ENCODE data around the gene CCM2L.
A peak's percentile ranks its signal among the peaks of the same experiment; 100 is the strongest.

The CCM2L gene

GRCh38 chr20:32009564-32009963 is 674 bp upstream of the CCM2L start:
- no peak for DNase-seq
- Mint-ChIP-seq H3K9me3 (no peaks in the 10 kb centered on the region), H3K36me3 (ENCODE audit: low read depth) (no peaks in the 10 kb centered on the region), H3K27ac (no peak overlapping the region), H3K27me3 (peaks cover 22% of the 10 kb centered on the region), H3K4me3 (no peak overlapping the region), H3K4me1 (ENCODE audit: low read depth) (no peaks in the 10 kb centered on the region)

- Mint-ChIP-seq H3K27me3 (peaks cover 33% of the 10 kb centered on the region), H3K4me1 (ENCODE audit: low read depth) (no peaks in the 10 kb centered on the region), H3K9me3 (no peaks in the 10 kb centered on the region), H3K4me3 (no peak overlapping the region), H3K36me3 (ENCODE audit: low read depth) (no peaks in the 10 kb centered on the region), H3K27ac (no peak overlapping the region)
- DNase-seq = no peak
Measured at GRCh38 chr20:32010666-32011065, 428 bp downstream of the CCM2L start.

- no peaks in the 10 kb centered on the region for H3K36me3 Mint-ChIP-seq (ENCODE audit: low read depth)
- H3K4me1 Mint-ChIP-seq (ENCODE audit: low read depth) = no peaks in the 10 kb centered on the region
- DNase-seq = no peak
- H3K27me3 Mint-ChIP-seq = peaks cover 43% of the 10 kb centered on the region
- H3K9me3 Mint-ChIP-seq = no peaks in the 10 kb centered on the region
- no peak overlapping the region for H3K27ac Mint-ChIP-seq
- no peak overlapping the region for H3K4me3 Mint-ChIP-seq
Measured at GRCh38 chr20:32012159-32012688, 2.0 kb downstream of the CCM2L start.

GRCh38 chr20:32013326-32013725 is 3.1 kb downstream of the CCM2L start:
- no peak for DNase-seq
- Mint-ChIP-seq H3K27ac (no peak overlapping the region), H3K4me1 (ENCODE audit: low read depth) (peaks cover 6% of the 10 kb centered on the region), H3K9me3 (no peaks in the 10 kb centered on the region), H3K27me3 (peaks cover 45% of the 10 kb centered on the region), H3K4me3 (no peak overlapping the region), H3K36me3 (ENCODE audit: low read depth) (no peaks in the 10 kb centered on the region)

- peaks cover 73% of the 10 kb centered on the region for H3K27me3 Mint-ChIP-seq
- no peak overlapping the region for H3K27ac Mint-ChIP-seq
- no peaks in the 10 kb centered on the region for H3K36me3 Mint-ChIP-seq (ENCODE audit: low read depth)
- H3K4me3 Mint-ChIP-seq = peak overlapping the region; percentile 59
- DNase-seq = no peak
- H3K9me3 Mint-ChIP-seq = no peaks in the 10 kb centered on the region
- peaks cover 19% of the 10 kb centered on the region for H3K4me1 Mint-ChIP-seq (ENCODE audit: low read depth)
Measured at GRCh38 chr20:32017711-32018251, 7.5 kb downstream of the CCM2L start.

GRCh38 chr20:32018269-32019155 is 8.3 kb downstream of the CCM2L start:
- H3K9me3 Mint-ChIP-seq = no peaks in the 10 kb centered on the region
- DNase-seq = peak; percentile 69
- H3K27ac Mint-ChIP-seq = no peak overlapping the region
- peak overlapping the region; percentile 72 for H3K4me3 Mint-ChIP-seq
- peaks cover 80% of the 10 kb centered on the region for H3K27me3 Mint-ChIP-seq
- H3K4me1 Mint-ChIP-seq (ENCODE audit: low read depth) = peaks cover 19% of the 10 kb centered on the region
- no peaks in the 10 kb centered on the region for H3K36me3 Mint-ChIP-seq (ENCODE audit: low read depth)

GRCh38 chr20:32019156-32019510 is 8.9 kb downstream of the CCM2L start:
- no peak overlapping the region for H3K27ac Mint-ChIP-seq
- no peak for DNase-seq
- peak overlapping the region; percentile 74 for H3K4me3 Mint-ChIP-seq
- H3K9me3 Mint-ChIP-seq = no peaks in the 10 kb centered on the region
- peaks cover 19% of the 10 kb centered on the region for H3K4me1 Mint-ChIP-seq (ENCODE audit: low read depth)
- H3K27me3 Mint-ChIP-seq = peaks cover 86% of the 10 kb centered on the region
- no peaks in the 10 kb centered on the region for H3K36me3 Mint-ChIP-seq (ENCODE audit: low read depth)

GRCh38 chr20:32019563-32020463 is 9.6 kb downstream of the CCM2L start:
- H3K27me3 Mint-ChIP-seq = peaks cover 86% of the 10 kb centered on the region
- H3K4me3 Mint-ChIP-seq = peak overlapping the region; percentile 74
- H3K36me3 Mint-ChIP-seq (ENCODE audit: low read depth) = no peaks in the 10 kb centered on the region
- DNase-seq = no peak
- no peaks in the 10 kb centered on the region for H3K9me3 Mint-ChIP-seq
- peaks cover 19% of the 10 kb centered on the region for H3K4me1 Mint-ChIP-seq (ENCODE audit: low read depth)
- H3K27ac Mint-ChIP-seq = no peak overlapping the region

GRCh38 chr20:32021091-32021490 is 10.9 kb downstream of the CCM2L start:
- Mint-ChIP-seq H3K27ac (no peak overlapping the region), H3K4me3 (no peak overlapping the region), H3K9me3 (no peaks in the 10 kb centered on the region), H3K27me3 (peaks cover 81% of the 10 kb centered on the region), H3K36me3 (ENCODE audit: low read depth) (no peaks in the 10 kb centered on the region), H3K4me1 (ENCODE audit: low read depth) (peaks cover 19% of the 10 kb centered on the region)
- DNase-seq = no peak

- Mint-ChIP-seq H3K4me1 (ENCODE audit: low read depth) (peaks cover 7% of the 10 kb centered on the region), H3K27me3 (peaks cover 60% of the 10 kb centered on the region), H3K9me3 (no peaks in the 10 kb centered on the region), H3K4me3 (no peak overlapping the region), H3K36me3 (ENCODE audit: low read depth) (no peaks in the 10 kb centered on the region), H3K27ac (no peak overlapping the region)
- no peak for DNase-seq
Measured at GRCh38 chr20:32024683-32025295, 14.6 kb downstream of the CCM2L start.

- Mint-ChIP-seq H3K27me3 (peaks cover 48% of the 10 kb centered on the region), H3K4me3 (no peak overlapping the region), H3K4me1 (ENCODE audit: low read depth) (peaks cover 3% of the 10 kb centered on the region), H3K9me3 (no peaks in the 10 kb centered on the region), H3K27ac (no peak overlapping the region), H3K36me3 (ENCODE audit: low read depth) (no peaks in the 10 kb centered on the region)
- no peak for DNase-seq
Measured at GRCh38 chr20:32027643-32028042, 17.4 kb downstream of the CCM2L start.

- DNase-seq = no peak
- Mint-ChIP-seq H3K27me3 (peaks cover 47% of the 10 kb centered on the region), H3K4me3 (no peak overlapping the region), H3K27ac (no peak overlapping the region), H3K36me3 (ENCODE audit: low read depth) (no peaks in the 10 kb centered on the region), H3K9me3 (no peaks in the 10 kb centered on the region), H3K4me1 (ENCODE audit: low read depth) (peaks cover 3% of the 10 kb centered on the region)
Measured at GRCh38 chr20:32028647-32029372, 18.6 kb downstream of the CCM2L start.

- peaks cover 45% of the 10 kb centered on the region for H3K27me3 Mint-ChIP-seq
Measured at GRCh38 chr20:32029561-32029960, 19.3 kb downstream of the CCM2L start.

More at GRCh38 chr20:32029561-32029960, 19.3 kb downstream of the CCM2L start:
- Mint-ChIP-seq H3K27ac (no peak overlapping the region), H3K4me1 (ENCODE audit: low read depth) (peaks cover 3% of the 10 kb centered on the region), H3K36me3 (ENCODE audit: low read depth) (no peaks in the 10 kb centered on the region), H3K4me3 (no peak overlapping the region), H3K9me3 (no peaks in the 10 kb centered on the region)
- DNase-seq = no peak
